Neural progenitor cell (in vitro differentiated cells): Measurements from ENCODE around the gene SEMA6B. TPM values are rescaled to one million over a fixed set of nuclear protein-coding genes. Genes with fewer than 3 reads are reported as not detected.

ENCODE experiments used
- DNase-seq: peaks from one replicate; pipeline ENCODE4 v3.0.0-alpha.2; 2016; ENCODE audit warnings: low spot score
- H2AFZ ChIP-seq: fragments of 200-600 bp; sonication (generic); replicated peaks from 2 replicates; pipeline ENCODE4 v1.6.1; 2016; ENCODE audit warnings: antibody characterized with exemption
- H3F3A ChIP-seq: fragments of 200-600 bp; sonication (generic); 2 replicates; pipeline ENCODE4 v1.6.1; 2016; ENCODE audit warnings: antibody characterized with exemption, low read depth
- H3K27ac ChIP-seq: fragments of 200-600 bp; sonication (generic); 2 replicates; pipeline ENCODE4 v1.5.1; 2016; ENCODE audit warnings: mild to moderate bottlenecking
- H3K27me3 ChIP-seq: fragments of 200-600 bp; sonication (generic); 2 replicates; pipeline ENCODE4 v1.6.1; 2016; ENCODE audit warnings: mild to moderate bottlenecking, moderate library complexity
- H3K36me3 ChIP-seq: fragments of 200-600 bp; sonication (generic); 2 replicates; pipeline ENCODE4 v1.5.1; 2016
- H3K4me1 ChIP-seq: fragments of 200-600 bp; sonication (generic); 2 replicates; pipeline ENCODE4 v1.6.1; 2016; ENCODE audit warnings: mixed run types
- H3K4me2 ChIP-seq: fragments of 200-600 bp; sonication (generic); 2 replicates; pipeline ENCODE4 v1.6.1; 2016
- H3K4me3 ChIP-seq: fragments of 200-600 bp; sonication (generic); 2 replicates; pipeline ENCODE4 v1.5.1; 2016
- H3K79me2 ChIP-seq: fragments of 200-600 bp; sonication (generic); 2 replicates; pipeline ENCODE4 v1.6.1; 2016; ENCODE audit warnings: low read depth
- H3K9ac ChIP-seq: fragments of 200-600 bp; sonication (generic); 2 replicates; pipeline ENCODE4 v1.6.1; 2016
- H3K9me3 ChIP-seq: fragments of 200-600 bp; sonication (generic); 2 replicates; pipeline ENCODE4 v1.5.1; 2016; ENCODE audit warnings: low read depth
- H4K20me1 ChIP-seq: fragments of 200-600 bp; sonication (generic); 2 replicates; pipeline ENCODE4 v1.6.1; 2016; ENCODE audit warnings: low read depth
- H3K27ac Mint-ChIP-seq: 3 replicates; pipeline ENCODE4 v1.8.0; 2021; ENCODE audit warnings: mixed read lengths
- H3K27me3 Mint-ChIP-seq: 2 replicates; pipeline ENCODE4 v1.8.0; 2022; ENCODE audit warnings: low read depth, mild to moderate bottlenecking, inconsistent platforms, moderate library complexity, mixed read lengths; ENCODE audit not compliant: insufficient read depth
- H3K36me3 Mint-ChIP-seq: 3 replicates; pipeline ENCODE4 v1.8.0; 2021; ENCODE audit warnings: mixed read lengths
- H3K4me1 Mint-ChIP-seq: 3 replicates; pipeline ENCODE4 v1.8.0; 2021; ENCODE audit warnings: mixed read lengths
- H3K4me3 Mint-ChIP-seq: 3 replicates; pipeline ENCODE4 v1.8.0; 2021; ENCODE audit warnings: mild to moderate bottlenecking, moderate library complexity, mixed read lengths
- H3K9me3 Mint-ChIP-seq: 3 replicates; pipeline ENCODE4 v1.8.0; 2020; ENCODE audit warnings: mixed read lengths
- EZH2 ChIP-seq: fragments of 200-600 bp; sonication (generic); IDR thresholded peaks from 2 replicates; pipeline ENCODE4 v1.6.1; 2017; ENCODE audit warnings: antibody characterized with exemption, mild to moderate bottlenecking, moderate library complexity
- EZH2phosphoT487 ChIP-seq: fragments of 200-600 bp; sonication (generic); IDR thresholded peaks from 2 replicates; pipeline ENCODE4 v1.6.1; 2017; ENCODE audit warnings: antibody characterized with exemption
- total RNA-seq: library from RNA; depleted of rRNA; stranded (reverse); fragments of >200 nt; gene quantifications from 2 replicates; pipeline ENCODE4 v1.2.3, GENCODE V29; 2015; ENCODE audit warnings: low replicate concordance
- TF ChIP-seq, protein P1 (sequence below): fragments of 200-600 bp; sonication (generic); IDR thresholded peaks from 2 replicates; pipeline ENCODE4 v1.5.1; 2017; ENCODE audit warnings: antibody characterized with exemption, mild to moderate bottlenecking

Gene SEMA6B, protein sequence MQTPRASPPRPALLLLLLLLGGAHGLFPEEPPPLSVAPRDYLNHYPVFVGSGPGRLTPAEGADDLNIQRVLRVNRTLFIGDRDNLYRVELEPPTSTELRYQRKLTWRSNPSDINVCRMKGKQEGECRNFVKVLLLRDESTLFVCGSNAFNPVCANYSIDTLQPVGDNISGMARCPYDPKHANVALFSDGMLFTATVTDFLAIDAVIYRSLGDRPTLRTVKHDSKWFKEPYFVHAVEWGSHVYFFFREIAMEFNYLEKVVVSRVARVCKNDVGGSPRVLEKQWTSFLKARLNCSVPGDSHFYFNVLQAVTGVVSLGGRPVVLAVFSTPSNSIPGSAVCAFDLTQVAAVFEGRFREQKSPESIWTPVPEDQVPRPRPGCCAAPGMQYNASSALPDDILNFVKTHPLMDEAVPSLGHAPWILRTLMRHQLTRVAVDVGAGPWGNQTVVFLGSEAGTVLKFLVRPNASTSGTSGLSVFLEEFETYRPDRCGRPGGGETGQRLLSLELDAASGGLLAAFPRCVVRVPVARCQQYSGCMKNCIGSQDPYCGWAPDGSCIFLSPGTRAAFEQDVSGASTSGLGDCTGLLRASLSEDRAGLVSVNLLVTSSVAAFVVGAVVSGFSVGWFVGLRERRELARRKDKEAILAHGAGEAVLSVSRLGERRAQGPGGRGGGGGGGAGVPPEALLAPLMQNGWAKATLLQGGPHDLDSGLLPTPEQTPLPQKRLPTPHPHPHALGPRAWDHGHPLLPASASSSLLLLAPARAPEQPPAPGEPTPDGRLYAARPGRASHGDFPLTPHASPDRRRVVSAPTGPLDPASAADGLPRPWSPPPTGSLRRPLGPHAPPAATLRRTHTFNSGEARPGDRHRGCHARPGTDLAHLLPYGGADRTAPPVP
- 22.6 and 82.3 TPM in 2 replicates for total RNA-seq

DNA sequence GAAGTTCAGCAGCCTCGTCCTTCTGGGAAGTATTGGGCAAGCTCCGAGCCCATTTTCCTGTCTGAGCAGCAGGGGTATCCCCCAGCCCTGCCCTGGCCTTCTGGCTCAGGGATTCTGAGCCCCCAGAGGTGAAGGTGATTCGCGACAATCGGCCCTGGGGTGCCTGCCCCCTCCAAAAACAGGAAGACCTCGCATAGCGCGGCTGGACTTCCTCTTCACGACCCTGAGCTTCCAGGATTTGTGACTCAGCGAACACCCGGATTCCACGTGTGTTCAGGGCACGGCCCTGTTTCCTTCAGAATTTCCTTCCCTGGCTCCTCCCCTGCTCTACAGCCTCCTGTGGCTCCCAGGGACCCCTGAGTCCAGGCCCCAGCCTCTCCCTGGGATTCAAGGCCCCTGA lies at the start of gene SEMA6B:
Gene SEMA6B, minus strand, starts transcription at position 116 of the 400 bp plus-strand sequence. CDS start 1,227 bp downstream, outside the sequence.
- Mint-ChIP-seq H3K4me1 (peaks cover 2% of the 10 kb centered on the region), H3K27me3 (peaks cover 3% of the 10 kb centered on the region), H3K36me3 (peaks cover under 1% of the 10 kb centered on the region), H3K4me3 (no peak within 1 kb of the TSS), H3K27ac (no peak within 1 kb of the TSS), H3K9me3 (no peaks in the 10 kb centered on the region)
- H3K4me3 ChIP-seq, result no peak within 1 kb of the TSS
- H3K27ac ChIP-seq, result no peak within 1 kb of the TSS
- no peaks in the 10 kb centered on the region for H3K27me3 ChIP-seq
- TF ChIP-seq EZH2phosphoT487, result no peak
- TF ChIP-seq, protein P1, sequence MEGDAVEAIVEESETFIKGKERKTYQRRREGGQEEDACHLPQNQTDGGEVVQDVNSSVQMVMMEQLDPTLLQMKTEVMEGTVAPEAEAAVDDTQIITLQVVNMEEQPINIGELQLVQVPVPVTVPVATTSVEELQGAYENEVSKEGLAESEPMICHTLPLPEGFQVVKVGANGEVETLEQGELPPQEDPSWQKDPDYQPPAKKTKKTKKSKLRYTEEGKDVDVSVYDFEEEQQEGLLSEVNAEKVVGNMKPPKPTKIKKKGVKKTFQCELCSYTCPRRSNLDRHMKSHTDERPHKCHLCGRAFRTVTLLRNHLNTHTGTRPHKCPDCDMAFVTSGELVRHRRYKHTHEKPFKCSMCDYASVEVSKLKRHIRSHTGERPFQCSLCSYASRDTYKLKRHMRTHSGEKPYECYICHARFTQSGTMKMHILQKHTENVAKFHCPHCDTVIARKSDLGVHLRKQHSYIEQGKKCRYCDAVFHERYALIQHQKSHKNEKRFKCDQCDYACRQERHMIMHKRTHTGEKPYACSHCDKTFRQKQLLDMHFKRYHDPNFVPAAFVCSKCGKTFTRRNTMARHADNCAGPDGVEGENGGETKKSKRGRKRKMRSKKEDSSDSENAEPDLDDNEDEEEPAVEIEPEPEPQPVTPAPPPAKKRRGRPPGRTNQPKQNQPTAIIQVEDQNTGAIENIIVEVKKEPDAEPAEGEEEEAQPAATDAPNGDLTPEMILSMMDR, result no peak
- no peak for TF ChIP-seq EZH2
- H2AFZ ChIP-seq, result no peak within 1 kb of the TSS
- H3K79me2 ChIP-seq, result peaks cover 8% of the 10 kb centered on the region
- H3K36me3 ChIP-seq, result no peaks in the 10 kb centered on the region
- H3K9ac ChIP-seq, result no peak within 1 kb of the TSS
- no peak within 1 kb of the TSS for H3K4me2 ChIP-seq
- no peak for DNase-seq
- H3K9me3 ChIP-seq, result no peaks in the 10 kb centered on the region
- no peaks in the 10 kb centered on the region for H3K4me1 ChIP-seq
- no peaks in the 10 kb centered on the region for H3F3A ChIP-seq
- peaks cover 55% of the 10 kb centered on the region for H4K20me1 ChIP-seq

DNA sequence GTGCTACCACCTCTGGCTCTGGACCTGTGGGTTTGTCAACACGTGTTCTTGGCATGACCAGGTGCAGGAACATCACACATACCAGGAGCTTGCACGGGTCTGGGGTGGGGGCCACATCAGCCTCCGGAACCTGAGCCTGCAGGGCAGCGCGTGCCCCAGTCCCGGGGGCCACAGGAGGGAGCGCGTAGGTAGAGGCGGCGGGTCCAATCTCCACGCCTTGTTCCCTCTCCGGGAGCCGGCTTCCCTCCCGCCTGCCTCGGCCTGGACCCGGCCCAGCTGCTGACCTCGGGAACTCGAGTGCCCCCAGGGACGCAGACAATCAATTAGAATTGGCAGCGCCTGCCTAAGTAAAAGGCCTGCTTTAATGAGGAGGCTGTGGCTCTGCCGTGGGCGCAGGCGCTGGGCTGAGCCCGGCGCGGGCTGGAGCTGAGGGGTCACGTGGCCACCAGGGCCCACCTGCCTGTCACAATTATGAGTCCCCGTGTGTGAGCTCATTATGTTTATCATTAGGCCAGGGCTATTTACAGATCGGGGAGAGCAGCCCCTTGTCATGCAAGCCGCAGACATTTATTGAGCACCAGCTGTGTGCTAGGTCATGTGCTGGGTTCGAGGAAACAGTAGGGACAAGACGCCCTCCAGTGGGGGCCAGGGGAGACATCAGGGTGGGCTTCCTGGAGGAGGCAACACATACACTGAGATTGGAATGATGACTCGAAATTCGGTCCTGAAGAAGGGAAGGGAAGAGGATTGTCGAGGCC lies 47.6 kb upstream of the SEMA6B start:
- peaks cover 14% of the 10 kb centered on the region for H3F3A ChIP-seq
- no peak overlapping the region for H2AFZ ChIP-seq
- no peaks in the 10 kb centered on the region for H4K20me1 ChIP-seq
- peak overlapping the region; percentile 59 for H3K4me2 ChIP-seq
- H3K27me3 ChIP-seq, result peaks cover 3% of the 10 kb centered on the region
- peak overlapping the region; percentile 22 for H3K27ac Mint-ChIP-seq
- DNase-seq, result peak; percentile 87
- H3K4me3 ChIP-seq, result no peak overlapping the region
- H3K79me2 ChIP-seq, result no peaks in the 10 kb centered on the region
- peaks cover 8% of the 10 kb centered on the region for H3K27me3 Mint-ChIP-seq
- no peaks in the 10 kb centered on the region for H3K36me3 Mint-ChIP-seq
- H3K36me3 ChIP-seq, result no peaks in the 10 kb centered on the region
- H3K9ac ChIP-seq, result no peak overlapping the region
- no peak overlapping the region for H3K27ac ChIP-seq
- peak overlapping the region; percentile 19 for H3K4me3 Mint-ChIP-seq
- H3K4me1 ChIP-seq, result peaks cover 8% of the 10 kb centered on the region
- TF ChIP-seq EZH2 (no peak), EZH2phosphoT487 (no peak)
- TF ChIP-seq, protein P1, result no peak
- no peaks in the 10 kb centered on the region for H3K9me3 ChIP-seq
- peaks cover 15% of the 10 kb centered on the region for H3K4me1 Mint-ChIP-seq
- no peaks in the 10 kb centered on the region for H3K9me3 Mint-ChIP-seq

DNA sequence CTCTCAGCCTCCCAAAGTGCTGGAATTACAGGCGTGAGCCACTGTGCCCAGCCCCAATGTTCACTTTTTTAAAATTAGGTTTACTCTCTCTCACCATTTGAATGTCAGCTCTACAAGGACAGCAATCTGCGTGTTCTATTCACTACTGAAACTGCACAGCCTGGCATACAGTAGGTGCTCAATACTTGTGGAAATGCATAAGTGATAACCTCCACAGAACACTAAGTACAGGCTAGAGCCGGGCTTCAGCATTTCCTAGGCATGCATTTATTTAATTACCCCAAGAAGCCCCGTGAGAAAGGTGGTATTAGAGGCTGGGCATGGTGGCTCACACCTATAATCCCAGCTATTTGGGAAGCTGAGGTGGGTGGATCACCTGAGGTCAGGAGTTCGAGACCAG lies 46.7 kb upstream of the SEMA6B start:
- H3F3A ChIP-seq, result peaks cover 14% of the 10 kb centered on the region
- no peaks in the 10 kb centered on the region for H3K36me3 ChIP-seq
- H3K27me3 ChIP-seq, result peaks cover 5% of the 10 kb centered on the region
- Mint-ChIP-seq H3K4me1 (peaks cover 15% of the 10 kb centered on the region), H3K4me3 (no peak overlapping the region), H3K27ac (no peak overlapping the region), H3K27me3 (peaks cover 8% of the 10 kb centered on the region), H3K36me3 (no peaks in the 10 kb centered on the region), H3K9me3 (no peaks in the 10 kb centered on the region)
- H3K79me2 ChIP-seq, result no peaks in the 10 kb centered on the region
- H4K20me1 ChIP-seq, result no peaks in the 10 kb centered on the region
- no peak overlapping the region for H2AFZ ChIP-seq
- no peak for DNase-seq
- peaks cover 8% of the 10 kb centered on the region for H3K4me1 ChIP-seq
- H3K9ac ChIP-seq, result no peak overlapping the region
- no peak overlapping the region for H3K4me3 ChIP-seq
- H3K9me3 ChIP-seq, result no peaks in the 10 kb centered on the region
- H3K4me2 ChIP-seq, result no peak overlapping the region
- TF ChIP-seq, protein P1, result no peak
- TF ChIP-seq EZH2phosphoT487, result no peak
- no peak for TF ChIP-seq EZH2
- H3K27ac ChIP-seq, result no peak overlapping the region
